NCI-H1694 treated with DMSO at 0.1 percent for 48 hours (cell line): ENCODE measurements around the gene RTP2.
"Not testable (repeated sequence)": the region's sequence is repeated elsewhere in the genome, so short reads cannot be mapped to it uniquely, and the experiment has no call there.

ENCODE experiments used
- DNase-seq: peaks from one replicate; lab custom pipeline; 2025; lab: John Stamatoyannopoulos, UW

Gene RTP2

GRCh38 chr3:187713504-187713903, 11.1 kb upstream of the RTP2 start:
- no peak for DNase-seq

- DNase-seq, result no peak
Measured at GRCh38 chr3:187709155-187709554, 6.8 kb upstream of the RTP2 start.

DNA sequence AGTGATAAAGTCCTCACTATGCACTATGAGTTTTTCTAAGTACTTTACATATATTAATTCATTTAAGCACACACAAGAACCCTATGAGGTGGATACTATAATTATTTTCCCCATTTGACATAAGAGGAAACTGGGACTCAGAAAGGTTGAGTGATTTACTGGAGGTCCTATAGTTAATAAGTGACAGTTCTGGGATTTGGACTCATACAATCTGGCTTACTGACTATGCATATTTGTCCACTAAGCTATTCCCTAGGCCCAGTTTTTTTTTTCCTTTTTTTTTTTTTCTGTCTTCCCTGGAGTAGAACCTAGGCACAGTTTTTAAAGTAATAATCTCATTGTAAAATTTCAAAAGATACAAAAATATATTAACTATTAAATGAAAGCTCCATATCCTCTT, 6.3 kb upstream of the RTP2 start:
- no peak for DNase-seq

DNA sequence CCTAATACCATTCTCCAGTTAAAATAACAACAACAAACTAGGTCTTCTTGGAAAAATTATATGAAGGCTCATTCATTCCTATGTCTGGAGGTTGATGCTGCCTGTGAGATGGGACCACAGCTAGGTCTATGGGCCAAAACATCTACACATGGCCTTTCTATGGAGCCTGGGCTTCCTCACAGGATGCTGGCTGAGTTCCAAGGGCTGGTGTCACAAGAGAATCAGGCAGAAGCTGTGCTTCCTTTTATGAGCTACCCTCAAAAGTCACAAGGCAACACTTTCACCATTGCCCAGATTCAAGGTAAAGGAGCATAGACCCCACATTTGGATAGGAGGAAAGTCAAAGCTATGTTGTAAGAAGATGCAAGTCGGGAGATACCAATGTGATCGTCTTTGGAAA, 4.6 kb upstream of the RTP2 start:
- DNase-seq, result no peak

- no peak for DNase-seq
Measured at GRCh38 chr3:187705164-187705563, 2.8 kb upstream of the RTP2 start.

- no peak for DNase-seq
Measured at GRCh38 chr3:187700249-187700648, 2.1 kb downstream of the RTP2 start.

- no peak for DNase-seq
Measured at GRCh38 chr3:187698499-187699399, 3.6 kb downstream of the RTP2 start.

- no peak for DNase-seq
Measured at GRCh38 chr3:187696021-187696420, 6.3 kb downstream of the RTP2 start.

DNA sequence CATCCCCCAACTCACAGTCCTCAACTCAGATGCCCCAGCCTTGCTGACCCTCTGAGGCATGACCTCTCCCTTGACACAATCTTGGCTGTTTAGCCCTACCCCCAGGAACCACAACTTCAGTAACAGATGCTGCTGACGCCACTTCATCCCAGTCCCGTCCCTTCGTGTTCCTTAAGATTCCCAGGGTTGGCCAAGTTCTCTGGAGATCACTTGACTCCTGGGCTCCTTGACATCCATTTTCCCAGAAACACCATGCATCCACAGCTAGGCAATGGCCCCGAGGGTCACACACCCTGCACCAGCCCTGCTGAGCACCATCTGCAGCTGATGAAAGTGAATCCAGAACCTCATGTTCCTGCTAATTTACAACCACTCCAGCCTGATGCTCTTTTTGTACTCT, 6.9 kb downstream of the RTP2 start:
- DNase-seq, result no peak

DNA sequence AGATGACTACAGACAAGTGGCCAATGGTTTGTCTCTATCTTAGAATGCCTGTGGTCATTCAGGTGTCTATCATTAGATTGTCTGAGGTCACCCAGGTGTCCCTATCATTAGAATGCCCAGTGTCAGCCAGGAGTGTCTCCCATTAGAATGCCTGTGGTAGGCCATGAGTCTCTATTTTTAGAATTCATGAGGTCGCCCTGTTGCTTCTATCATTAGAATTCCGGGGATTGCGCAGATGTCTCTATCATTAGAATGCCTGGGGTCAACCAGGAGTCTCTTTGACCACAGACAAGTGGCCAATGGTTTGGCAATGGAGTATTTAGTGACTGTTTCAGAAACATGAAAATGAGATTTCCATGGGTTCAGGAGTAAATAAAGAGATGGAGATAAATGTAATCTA, 7.6 kb downstream of the RTP2 start:
- DNase-seq, result no peak

GRCh38 chr3:187693431-187693830, 8.9 kb downstream of the RTP2 start:
- no peak for DNase-seq

GRCh38 chr3:187689984-187690383, 12.4 kb downstream of the RTP2 start:
- DNase-seq, result no peak

DNA sequence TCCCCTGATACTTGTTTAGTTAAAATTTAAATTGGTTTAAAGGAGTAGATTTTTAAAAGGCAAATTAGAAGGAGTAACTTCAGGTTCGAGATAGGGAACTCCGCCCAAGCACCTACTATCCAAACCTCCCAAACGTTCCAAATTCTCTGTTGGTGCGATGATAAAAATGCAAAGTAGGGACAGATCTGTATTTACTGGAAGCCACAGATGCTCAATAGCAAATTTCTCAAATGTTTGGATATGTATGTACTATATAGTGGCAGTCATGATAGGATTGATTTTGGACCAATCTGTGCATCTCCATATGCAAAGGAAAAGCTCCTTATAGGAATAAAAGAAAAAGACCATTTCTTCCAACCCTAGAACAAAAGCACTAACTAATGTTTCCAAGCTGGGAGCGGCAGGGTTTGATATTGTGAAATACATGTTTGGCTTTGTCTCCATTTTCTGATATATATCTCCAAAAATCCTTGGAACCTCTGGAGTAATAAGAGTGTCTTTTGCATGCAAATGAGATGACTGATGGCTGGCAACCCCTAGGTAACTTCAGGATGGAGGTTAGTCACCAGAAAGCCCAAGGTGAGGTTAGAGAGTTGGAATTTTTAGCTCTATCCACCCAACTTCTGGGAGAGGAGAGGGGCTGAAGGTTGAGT, 15.6 kb downstream of the RTP2 start:
- no peak for DNase-seq

DNA sequence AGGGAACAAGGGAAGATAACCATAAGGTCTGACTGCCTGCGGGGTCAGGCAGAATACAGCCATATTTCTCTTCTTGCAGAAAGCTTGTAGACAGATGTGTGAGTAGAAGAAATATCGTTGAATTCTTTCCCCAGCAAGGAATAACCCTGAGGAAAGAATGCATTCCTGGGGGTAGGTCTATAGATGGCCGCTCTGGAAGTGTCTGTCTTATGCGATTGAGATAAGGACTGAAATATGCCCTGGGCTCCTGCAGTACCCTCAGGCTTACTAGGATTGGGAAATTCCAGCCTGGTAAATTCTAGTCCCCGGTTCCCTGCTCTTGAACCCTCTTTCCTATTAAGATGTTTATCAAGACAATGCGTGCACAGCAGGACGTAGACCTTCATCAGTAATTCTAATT, 16.4 kb downstream of the RTP2 start:
- no peak for DNase-seq

GRCh38 chr3:187684880-187685279, 17.5 kb downstream of the RTP2 start:
- no peak for DNase-seq

- DNase-seq, result no peak
Measured at GRCh38 chr3:187684444-187684843, 17.9 kb downstream of the RTP2 start.

DNA sequence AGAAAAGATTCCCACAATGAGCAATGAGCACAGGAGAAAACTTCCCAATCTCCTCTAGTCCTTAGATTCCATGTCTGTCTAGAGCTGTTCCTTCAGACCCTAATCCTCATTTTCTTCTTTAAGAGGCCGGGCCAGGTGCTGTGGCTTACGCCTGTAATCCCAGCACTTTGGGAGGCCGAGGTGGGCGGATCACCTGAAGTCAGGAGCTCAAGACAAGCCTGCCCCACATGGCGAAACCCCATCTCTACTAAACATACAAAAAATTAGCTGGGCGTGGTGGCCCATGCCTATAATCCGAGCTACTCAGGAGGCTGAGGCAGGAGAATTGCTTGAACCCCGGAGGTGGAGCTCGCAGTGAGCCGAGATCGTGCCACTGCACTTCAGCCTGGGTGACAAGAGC, 20.6 kb downstream of the RTP2 start:
- not testable (repeated sequence) for DNase-seq

DNA sequence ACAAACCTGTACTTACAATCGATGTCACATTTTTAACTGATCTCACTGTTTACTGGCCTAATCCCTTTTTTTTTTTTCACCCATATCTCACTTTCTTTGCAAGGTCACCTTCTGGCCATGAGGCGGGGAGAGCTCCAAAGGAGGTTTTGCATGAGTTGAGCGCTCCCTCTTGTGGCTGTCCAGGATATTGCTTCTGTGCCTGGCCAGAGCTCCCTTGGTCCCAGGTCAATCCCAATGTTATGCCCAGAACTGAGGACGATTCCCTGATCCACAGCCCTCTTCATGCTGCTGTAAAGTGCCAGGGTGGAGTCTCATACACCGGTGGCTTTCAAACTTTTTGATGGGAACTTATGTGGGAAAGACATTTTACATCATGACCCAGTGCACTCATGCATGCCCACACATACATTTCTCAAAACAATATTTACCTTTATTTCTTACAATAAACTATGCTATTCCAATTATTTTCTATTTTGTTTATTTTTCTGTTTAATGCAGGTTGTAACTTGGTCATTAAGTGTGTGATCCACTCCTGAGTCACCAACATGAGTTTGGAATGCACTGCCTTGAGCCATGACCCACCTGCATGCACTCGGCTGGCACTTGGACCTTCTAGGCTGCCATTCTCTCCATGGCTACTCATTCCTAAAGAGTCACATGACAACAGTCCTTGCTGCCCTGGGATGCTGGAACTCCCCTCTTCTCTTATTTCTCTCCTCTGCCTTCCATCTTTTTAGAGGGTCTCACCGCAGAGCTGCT, 22.5 kb downstream of the RTP2 start:
- DNase-seq, result peak; percentile 25

- peak; percentile 26 for DNase-seq
Measured at GRCh38 chr3:187678726-187679268, 23.6 kb downstream of the RTP2 start.

DNA sequence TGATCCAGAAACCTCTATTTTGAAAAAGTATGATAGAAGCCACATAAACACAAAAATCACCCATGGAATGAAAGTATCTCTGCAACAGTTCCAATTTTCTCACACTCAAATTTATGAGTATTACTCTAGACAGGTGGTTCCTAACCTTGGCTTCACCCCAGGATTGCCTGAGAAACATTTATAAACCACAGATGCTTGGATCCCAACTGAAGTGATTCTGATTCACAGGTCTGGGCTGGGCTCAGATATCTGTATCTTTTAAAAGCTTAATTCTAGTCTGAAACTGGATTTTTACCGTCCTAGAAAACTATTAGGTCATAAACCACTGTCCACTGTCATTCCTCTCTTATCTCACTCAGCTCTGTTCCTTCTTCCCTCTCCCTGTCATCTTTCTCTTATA, 24.8 kb downstream of the RTP2 start:
- DNase-seq, result no peak

GRCh38 chr3:187673012-187673411, 29.3 kb downstream of the RTP2 start:
- DNase-seq, result no peak

GRCh38 chr3:187669675-187670504, 32.5 kb downstream of the RTP2 start, which contains the start of gene SST:
Gene SST, minus strand, starts transcription at chr3:187670394. Its CDS starts 103 bp downstream, at chr3:187670291.
- DNase-seq, result no peak
